Hair follicle dermal papilla cell (primary cell): Measurements from ENCODE around the gene IGSF9B. TPM values are rescaled to one million over a fixed set of nuclear protein-coding genes. Genes with fewer than 3 reads are reported as not detected.

Experiments used
- total RNA-seq: library from RNA; depleted of rRNA; stranded (reverse); fragments of >200 nt; gene quantifications from 2 replicates; pipeline ENCODE4 v1.2.3, GENCODE V29; 2012

The IGSF9B gene
- total RNA-seq: 0.49 TPM in 1 of 2 replicates, not detected in the other

GRCh38 chr11:133956650-133957633 is at the start of gene IGSF9B:
Gene IGSF9B (minus strand): TSS chr11:133956968. CDS start chr11:133956754, 214 bp downstream.

Other genes starting within 250 kb of the IGSF9B start
- not detected in 2 replicates for gene SPATA19, start 111.5 kb downstream of the IGSF9B start, total RNA-seq
- 59.6 and 78.4 TPM in 2 replicates for gene JAM3, start 112.1 kb upstream of the IGSF9B start, total RNA-seq